Mammary epithelial cell (primary cell): Measurements from ENCODE around the gene TM4SF1.

ENCODE experiments used
- CTCF ChIP-seq, 2 donors: IDR thresholded peaks in 1 of 2; conservative IDR thresholded peaks in 1 of 2; 2 replicates each; pipeline ENCODE4 v1.5.1; 2011 to 2012; ENCODE audit warnings: inconsistent platforms in 2 of 2, low read length in 2 of 2, mild to moderate bottlenecking in 2 of 2, control low read depth in 1 of 2, low read depth in 1 of 2; ENCODE audit not compliant: insufficient read depth in 1 of 2; ENCODE audit errors: extremely low read depth in 1 of 2
- EZH2 ChIP-seq: IDR thresholded peaks from 2 replicates; pipeline ENCODE4 v1.6.1; 2012; ENCODE audit warnings: low read length, inconsistent platforms, borderline replicate concordance

- no peak for TF ChIP-seq CTCF (conservative IDR thresholded peaks at IDR 0.05 in 1 of 2, IDR thresholded peaks at IDR 0.05 in 1 of 2; ENCODE audit: extremely low read depth in 1 of 2, insufficient read depth in 1 of 2, low read depth in 1 of 2, low read length in 2 of 2)
- TF ChIP-seq EZH2 = no peak
Observed at GRCh38 chr3:149377408-149378364, at the start of gene TM4SF1.
